Measurements from ENCODE around the gene KIF17. TPM values are rescaled to one million over a fixed set of nuclear protein-coding genes. Genes with fewer than 3 reads are reported as not detected.

KIF17 gene
- total and polyA plus RNA-seq, 2 of the 4 experiments (the other 2 are of a cell fraction) = 4.5 to 5.7 TPM

GRCh38 chr1:20619999-20620398, 97.8 kb downstream of the KIF17 start:
- Histone ChIP-seq H2BK15ac (ENCODE audit: low read depth, low read length) (no peak overlapping the region), H4K91ac (ENCODE audit: insufficient read depth, low read depth, low read length) (no peak overlapping the region), H4K8ac (ENCODE audit: low read depth in 2 of 2, low read length in 2 of 2) (no peak overlapping the region), H2BK120ac (ENCODE audit: low read depth, low read length) (no peak overlapping the region), H2AFZ (replicated peaks; ENCODE audit: low read length, poor library complexity) (no peak overlapping the region), H4K20me1 (ENCODE audit: insufficient read depth, low read length) (no peaks in the 10 kb centered on the region), H3K9me1 (ENCODE audit: insufficient read depth, low read length) (no peaks in the 10 kb centered on the region), H3K14ac (replicated peaks; ENCODE audit: low read depth, low read length) (no peak overlapping the region), H3K4ac (ENCODE audit: low read depth, low read length) (no peak overlapping the region), H2AK9ac (replicated peaks; ENCODE audit: low read depth, low read length, poor library complexity) (no peak overlapping the region), H3K4me3 (ENCODE audit: insufficient read depth, low read depth, low read length) (no peak overlapping the region), H3K18ac (ENCODE audit: low read depth, low read length) (no peak overlapping the region), H2BK5ac (ENCODE audit: low read depth, low read length, poor library complexity, severe bottlenecking) (no peak overlapping the region), H3K27ac (ENCODE audit: insufficient read depth, low read length) (no peak overlapping the region), H3K27me3 (ENCODE audit: control insufficient read depth, insufficient read depth, low read length) (peaks cover 3% of the 10 kb centered on the region; the same call in 1 of the 2 replicates), H3K9ac (ENCODE audit: low read depth, low read length) (no peak overlapping the region), H3K36me3 (ENCODE audit: control insufficient read depth, insufficient read depth, low read length) (no peaks in the 10 kb centered on the region), H3K4me2 (ENCODE audit: low read depth, low read length) (no peak overlapping the region), H2BK20ac (ENCODE audit: low read depth, low read length) (no peak overlapping the region), H3K4me1 (ENCODE audit: control insufficient read depth, insufficient read depth, low read length) (peaks cover 5% of the 10 kb centered on the region), H3K9me3 (ENCODE audit: control insufficient read depth, insufficient read depth, low read length) (0 out of 2 replicates have a peak, but pooled peaks cover 2% of the 10 kb centered on the region), H3K56ac (ENCODE audit: extremely low read depth, insufficient read depth, low read length) (no peak overlapping the region), H2AK5ac (ENCODE audit: low read depth, low read length) (peak overlapping the region; percentile 43), H3K79me1 (ENCODE audit: low read depth in 1 of 2, low read length in 2 of 2) (no peaks in the 10 kb centered on the region), H3K23ac (ENCODE audit: low read depth, low read length) (no peak overlapping the region), H4K5ac (ENCODE audit: low read depth, low read length) (no peak overlapping the region)
- ChIA-PET CTCF (no interaction called here), POLR2A (ENCODE audit: unreplicated experiment) (no interaction called here)
- no peak for TF ChIP-seq USF2 (IDR thresholded peaks at IDR 0.05; ENCODE audit: low read depth, low read length)
- no peak for TF ChIP-seq ELK1 (IDR thresholded peaks at IDR 0.05; ENCODE audit: borderline replicate concordance, low read depth, low read length)
- TF ChIP-seq MAZ (IDR thresholded peaks at IDR 0.05; ENCODE audit: borderline replicate concordance, low read depth, low read length) = no peak
- TF ChIP-seq CTCF (conservative IDR thresholded peaks at IDR 0.05; ENCODE audit: low read depth, low read length) = no peak
- no peak for TF ChIP-seq RFX5 (IDR thresholded peaks at IDR 0.05; ENCODE audit: low read depth, low read length)
- no peak for TF ChIP-seq CHD1 (IDR thresholded peaks at IDR 0.05; ENCODE audit: low read depth, low read length)
- TF ChIP-seq MAFK (IDR thresholded peaks at IDR 0.05; ENCODE audit: low read depth, low read length) = no peak
- TF ChIP-seq BHLHE40 (IDR thresholded peaks at IDR 0.05; ENCODE audit: low read depth, low read length) = no peak
- TF ChIP-seq CEBPB (IDR thresholded peaks at IDR 0.05; ENCODE audit: low read depth, low read length) = no peak
- TF ChIP-seq POLR2A (IDR thresholded peaks at IDR 0.05; ENCODE audit: low read depth, low read length) = no peak
- TF ChIP-seq RCOR1 (IDR thresholded peaks at IDR 0.05; ENCODE audit: insufficient replicate concordance, low read length) = no peak
- TF ChIP-seq RAD21 (IDR thresholded peaks at IDR 0.05; ENCODE audit: low read length) = no peak
- no peak for TF ChIP-seq SMC3 (IDR thresholded peaks at IDR 0.05; ENCODE audit: low read depth, low read length)
- ATAC-seq (ENCODE audit: low read depth) (no peak), DNase-seq (no peak)
- no TSS peak for BruUV-seq (replicated peaks)
- intact Hi-C loops (cut with micrococcal nuclease) (no loop called here), in situ Hi-C loops (cut with MboI; ENCODE audit: low sequenced_read_pairs) (no loop called here), dilution Hi-C loops (cut with HindIII; ENCODE audit: low sequenced_read_pairs, unreplicated experiment) (no loop called here)
- WGBS, 2 experiments (ENCODE audit: extremely low coverage in 2 of 2, insufficient read length in 1 of 2) = 71% methylated on average over 1 of the region's 1 CpG; no CpG with 5 or more reads in 1 of the 2 experiments

All from IMR-90 (cell line).